GM18520 (cell line): ENCODE data around the gene SPR.

Source experiments
- ATAC-seq: cut with Tn5 transposase; IDR thresholded peaks from one replicate; pipeline ENCODE4 v1.9.1; 2021; ENCODE audit not compliant: unreplicated experiment

Gene SPR

GRCh38 chr2:72929010-72929409 is 41.8 kb downstream of the SPR start:
- ATAC-seq: no peak

DNA sequence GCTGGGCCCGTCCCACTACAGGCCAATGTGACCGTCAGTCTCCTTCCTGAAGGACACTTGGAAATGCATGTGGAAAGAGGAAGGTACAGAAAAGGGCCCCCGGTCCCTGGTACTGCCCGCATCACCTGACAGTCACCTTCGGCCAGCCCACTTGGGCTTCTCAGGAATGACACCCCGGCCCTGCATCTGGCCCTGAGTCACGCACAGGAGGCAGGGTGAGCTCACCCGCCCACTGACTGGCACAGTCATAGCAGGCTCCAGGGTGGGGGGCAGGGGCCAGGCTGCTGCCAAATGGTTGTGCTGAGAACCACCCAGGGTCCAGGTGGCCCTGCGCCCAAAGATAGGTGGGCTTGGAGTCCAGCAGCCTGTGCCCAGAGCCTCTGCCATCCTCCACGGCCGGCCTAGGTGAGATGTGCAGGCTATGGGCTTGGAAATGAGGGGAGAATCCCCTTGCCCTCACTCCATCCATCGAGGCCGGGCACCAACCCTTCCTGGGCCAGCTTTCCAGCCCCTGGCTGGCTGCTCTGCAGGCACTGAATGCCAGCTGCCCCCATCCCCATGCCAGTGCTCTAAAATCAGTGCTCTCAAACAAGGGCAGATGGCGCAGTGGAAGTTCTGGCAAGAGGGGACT is 44.2 kb downstream of the SPR start:
- ATAC-seq: no peak

DNA sequence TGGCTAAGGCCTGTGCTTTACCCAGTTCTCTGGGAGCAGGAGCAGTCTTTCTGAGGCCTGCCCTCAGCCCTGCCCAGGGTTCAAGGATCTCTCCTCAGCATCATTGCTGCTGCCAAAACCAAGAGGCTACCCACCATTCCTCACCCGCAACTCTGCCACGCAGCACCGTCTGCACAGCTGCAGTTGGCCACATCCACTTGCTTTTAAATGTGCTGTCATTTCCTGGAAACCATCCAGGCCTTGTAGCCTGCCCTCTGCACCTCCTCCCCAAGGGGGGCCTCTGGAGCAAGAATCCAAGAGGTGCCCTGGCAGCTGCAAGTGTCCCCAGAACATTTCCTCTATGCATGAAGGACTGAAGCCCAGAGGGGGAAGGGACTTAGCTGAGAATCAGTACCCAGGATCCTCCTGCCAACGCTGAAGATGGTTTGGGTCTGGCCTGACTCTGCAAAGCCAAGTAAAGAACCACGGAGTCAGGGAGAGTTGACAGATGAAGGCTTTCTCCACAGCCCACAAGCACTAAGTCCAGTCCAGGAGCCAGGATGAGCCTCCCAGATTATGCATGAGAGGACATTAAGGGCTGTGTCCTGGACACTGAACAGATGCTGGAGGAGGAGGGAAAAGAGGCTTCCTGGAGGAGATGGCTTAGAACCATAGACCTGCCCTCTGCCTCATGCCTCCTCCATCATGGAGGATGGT is 45.0 kb downstream of the SPR start:
- ATAC-seq: no peak

GRCh38 chr2:72932805-72933204 is 45.6 kb downstream of the SPR start:
- ATAC-seq: no peak

DNA sequence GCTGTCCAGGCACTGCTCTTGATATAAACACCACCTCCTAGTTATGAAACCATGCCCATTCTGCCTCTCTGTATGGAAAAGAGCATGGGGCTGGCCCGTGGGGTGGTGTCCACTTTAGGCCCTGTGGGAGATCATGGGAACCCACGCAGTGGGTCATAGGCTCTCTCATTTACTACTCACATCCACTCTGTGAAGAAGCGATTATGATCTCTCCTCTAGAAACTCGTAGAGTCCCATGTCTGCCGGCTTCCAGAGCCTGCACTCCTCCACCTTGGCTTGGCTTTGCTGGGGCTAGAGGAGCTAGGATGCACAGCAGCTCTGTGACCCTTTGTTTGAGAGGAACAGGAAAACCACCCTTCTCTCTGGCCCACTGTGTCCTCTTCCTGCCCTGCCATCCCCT is 46.0 kb downstream of the SPR start:
- no peak for ATAC-seq

DNA sequence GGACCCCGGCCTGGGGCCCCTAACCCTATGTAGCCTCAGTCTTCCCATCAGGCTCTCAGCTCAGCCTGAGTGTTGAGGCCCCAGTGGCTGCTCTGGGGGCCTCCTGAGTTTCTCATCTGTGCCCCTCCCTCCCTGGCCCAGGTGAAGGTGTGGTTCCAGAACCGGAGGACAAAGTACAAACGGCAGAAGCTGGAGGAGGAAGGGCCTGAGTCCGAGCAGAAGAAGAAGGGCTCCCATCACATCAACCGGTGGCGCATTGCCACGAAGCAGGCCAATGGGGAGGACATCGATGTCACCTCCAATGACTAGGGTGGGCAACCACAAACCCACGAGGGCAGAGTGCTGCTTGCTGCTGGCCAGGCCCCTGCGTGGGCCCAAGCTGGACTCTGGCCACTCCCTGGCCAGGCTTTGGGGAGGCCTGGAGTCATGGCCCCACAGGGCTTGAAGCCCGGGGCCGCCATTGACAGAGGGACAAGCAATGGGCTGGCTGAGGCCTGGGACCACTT is 46.5 kb downstream of the SPR start:
- no peak for ATAC-seq

GRCh38 chr2:72934683-72935610 is 47.7 kb downstream of the SPR start:
- peak; percentile 58 for ATAC-seq

DNA sequence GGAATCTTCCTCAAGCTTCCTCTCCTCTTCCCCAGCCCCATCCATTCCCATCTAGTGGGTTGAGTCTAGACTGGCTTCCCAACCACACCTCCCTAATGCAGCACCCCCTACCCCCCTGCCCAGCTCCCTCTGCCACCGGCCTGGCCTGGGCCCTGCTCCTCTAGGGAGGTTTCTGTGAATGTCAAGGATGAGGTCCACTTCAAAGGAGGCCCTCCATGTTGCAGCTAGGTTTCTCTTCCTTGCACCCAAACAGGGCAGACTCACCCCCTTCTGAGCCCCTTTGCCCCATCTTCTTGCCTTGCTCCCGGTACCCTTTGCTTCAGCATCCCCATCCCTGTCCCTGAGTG is 48.4 kb downstream of the SPR start:
- ATAC-seq: no peak

DNA sequence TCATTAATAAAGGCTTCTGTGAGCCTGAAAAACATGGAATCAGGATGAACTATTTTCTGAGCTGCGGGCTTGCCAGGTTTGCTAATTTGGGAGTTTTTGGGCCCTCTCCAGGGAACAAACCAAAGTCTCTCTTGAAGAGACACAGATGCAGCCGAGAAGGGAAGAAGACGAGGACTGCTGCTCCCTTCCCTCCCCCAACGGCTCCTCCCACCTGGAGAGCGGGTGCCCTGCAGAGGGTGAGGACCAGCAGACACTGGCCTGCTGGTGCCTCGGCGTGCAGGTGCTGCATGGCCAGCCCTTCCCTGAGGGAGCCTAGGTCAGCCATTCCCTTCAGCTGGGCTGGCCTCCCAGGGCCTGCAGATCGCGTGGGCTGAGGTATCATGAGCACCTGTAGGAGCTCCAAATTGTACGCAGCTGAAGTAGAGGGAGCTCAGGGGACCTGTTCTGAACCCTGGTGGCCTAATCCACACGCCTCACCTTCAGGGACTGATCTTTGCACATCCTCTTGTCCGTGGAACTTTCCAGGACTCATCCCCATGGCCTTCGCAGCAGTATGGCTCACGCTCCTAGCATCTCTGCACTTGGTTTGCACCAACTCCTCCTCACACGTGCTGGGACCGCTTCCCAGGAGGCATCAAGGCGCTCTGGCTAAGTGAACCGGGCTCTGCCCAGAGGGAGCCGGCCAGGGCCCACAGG is 49.6 kb downstream of the SPR start:
- ATAC-seq: no peak

DNA sequence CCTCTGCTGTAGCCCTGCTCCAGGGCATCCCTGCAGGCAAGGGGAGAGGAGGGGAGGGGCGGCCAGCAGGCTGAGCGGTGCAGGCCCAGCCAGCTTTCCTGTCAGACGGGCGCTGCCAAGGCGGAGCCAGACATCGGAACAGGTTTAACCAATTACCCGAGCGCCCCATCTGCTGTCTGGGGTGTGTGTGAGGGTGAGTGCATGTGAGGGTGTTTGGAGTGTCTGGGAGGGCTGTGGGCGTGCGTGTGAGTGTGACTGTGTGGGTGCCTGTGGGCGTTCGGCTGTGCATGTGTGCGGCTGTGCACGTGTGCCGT is 50.1 kb downstream of the SPR start:
- ATAC-seq: no peak

- no peak for ATAC-seq
Measured at GRCh38 chr2:72938455-72938854, 51.2 kb downstream of the SPR start.

GRCh38 chr2:72940361-72940760 is 53.2 kb downstream of the SPR start:
- no peak for ATAC-seq

DNA sequence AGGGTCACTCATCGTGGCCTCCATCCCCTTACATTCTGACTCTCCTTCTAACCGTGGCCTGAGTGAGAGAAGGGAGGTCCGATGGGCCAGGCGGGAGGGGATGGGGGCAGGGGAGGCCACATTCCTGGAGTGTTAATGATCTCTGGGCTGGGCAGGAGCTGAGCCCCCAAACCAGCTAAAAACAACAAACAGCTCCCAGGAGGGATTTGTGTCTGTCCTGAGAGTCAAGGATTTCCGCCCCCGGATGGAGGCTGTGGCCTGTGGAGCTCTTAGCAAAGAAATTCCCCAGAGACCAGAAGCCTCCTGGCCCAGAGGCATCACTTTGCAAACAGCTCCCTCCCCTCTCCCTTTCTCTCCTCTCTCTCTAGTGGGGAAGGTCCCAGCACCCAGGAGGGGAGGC is 53.6 kb downstream of the SPR start:
- ATAC-seq: no peak
